Cardiac muscle cell (in vitro differentiated cells and primary cell): ENCODE measurements around the gene XPC. TPM values are rescaled to one million over a fixed set of nuclear protein-coding genes. Genes with fewer than 3 reads are reported as not detected.

Experiments
- DNase-seq, 2 donors: peaks; one replicate each; pipeline versions ENCODE4 v3.0.0 to v3.0.0-alpha.2; 2010 to 2017; ENCODE audit warnings: low read depth in 1 of 2, low spot score in 1 of 2
- H3K27ac ChIP-seq: fragments of 200-600 bp; sonication (generic); 2 replicates; pipeline ENCODE4 v1.5.1; 2016
- H3K27me3 ChIP-seq: fragments of 200-600 bp; sonication (generic); 2 replicates; pipeline ENCODE4 v1.6.0; 2016; ENCODE audit warnings: control low read depth
- H3K36me3 ChIP-seq: fragments of 200-600 bp; sonication (generic); 2 replicates; pipeline ENCODE4 v1.5.1; 2016; ENCODE audit warnings: control low read depth
- H3K4me1 ChIP-seq: fragments of 200-600 bp; sonication (generic); 2 replicates; pipeline ENCODE4 v1.8.1; 2017; ENCODE audit warnings: low read depth, mild to moderate bottlenecking, mixed run types
- H3K4me3 ChIP-seq: fragments of 200-600 bp; sonication (generic); 2 replicates; pipeline ENCODE4 v1.5.1; 2016; ENCODE audit warnings: mild to moderate bottlenecking
- H3K9me3 ChIP-seq: fragments of 200-600 bp; sonication (generic); 2 replicates; pipeline ENCODE4 v1.5.1; 2017; ENCODE audit warnings: low read depth, mild to moderate bottlenecking, control low read depth
- CTCF ChIP-seq: IDR thresholded peaks from 2 replicates; pipeline ENCODE4 v1.5.1; 2012; ENCODE audit warnings: low read depth, mild to moderate bottlenecking, low read length
- polyA plus RNA-seq: library from polyadenylated mRNA; unstranded; fragments of >200 nt; fragmentation: Nextera tagmentation; extraction: Ambion mirVana; gene quantifications from 2 replicates; pipeline ENCODE4 v1.2.1, GENCODE V29; 2016
- total RNA-seq: library from RNA; depleted of rRNA; stranded (reverse); fragments of >200 nt; gene quantifications from 2 replicates; pipeline ENCODE4 v1.2.3, GENCODE V29; 2016

Gene XPC
- total and polyA plus RNA-seq, 2 experiments from 2014 or later = 26.6 to 37.7 TPM

GRCh38 chr3:14206548-14207177 is 28.3 kb upstream of the XPC start:
- H3K27me3 ChIP-seq = no peaks in the 10 kb centered on the region
- H3K9me3 ChIP-seq = no peaks in the 10 kb centered on the region
- no peak overlapping the region for H3K27ac ChIP-seq
- no peak for DNase-seq
- peaks cover 15% of the 10 kb centered on the region for H3K4me1 ChIP-seq
- TF ChIP-seq CTCF = no peak
- no peak overlapping the region for H3K4me3 ChIP-seq
- H3K36me3 ChIP-seq = no peaks in the 10 kb centered on the region

GRCh38 chr3:14204515-14205284 is 26.3 kb upstream of the XPC start:
- DNase-seq = peak; percentile 14 to 67
- TF ChIP-seq CTCF = no peak
- peaks cover 15% of the 10 kb centered on the region for H3K4me1 ChIP-seq
- peak overlapping the region; percentile 49 for H3K27ac ChIP-seq
- no peaks in the 10 kb centered on the region for H3K27me3 ChIP-seq
- H3K36me3 ChIP-seq = no peaks in the 10 kb centered on the region
- no peaks in the 10 kb centered on the region for H3K9me3 ChIP-seq
- H3K4me3 ChIP-seq = no peak overlapping the region

DNA sequence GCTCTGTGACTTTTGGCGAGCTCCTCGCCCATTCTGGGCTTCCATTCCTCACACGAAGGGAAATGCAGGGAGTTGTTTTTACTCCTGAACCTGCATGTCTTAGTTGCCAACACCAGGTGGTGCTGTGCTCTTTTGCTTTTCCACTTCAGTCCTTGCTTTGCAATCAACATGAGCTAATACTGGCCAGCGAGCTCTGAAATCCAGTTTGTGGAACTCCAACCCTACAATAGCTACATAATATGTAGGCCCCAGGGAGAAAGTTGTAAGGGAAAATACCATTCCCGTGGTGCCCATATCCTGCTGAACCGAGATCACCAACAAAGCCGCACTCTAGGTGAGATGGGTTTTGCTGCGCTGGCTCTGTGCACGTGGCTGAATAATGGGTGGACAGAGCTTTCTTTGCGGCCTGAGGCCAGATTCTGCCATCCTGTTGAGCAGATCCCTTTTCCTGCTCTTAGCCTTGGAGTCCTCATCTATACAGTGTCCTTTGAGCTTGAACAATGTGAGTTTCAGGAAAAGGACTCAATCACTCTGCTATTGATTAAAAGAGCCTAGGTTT is 25.2 kb upstream of the XPC start:
- Histone ChIP-seq H3K36me3 (peaks cover 5% of the 10 kb centered on the region), H3K27me3 (no peaks in the 10 kb centered on the region), H3K4me1 (peaks cover 15% of the 10 kb centered on the region), H3K9me3 (no peaks in the 10 kb centered on the region), H3K27ac (no peak overlapping the region), H3K4me3 (no peak overlapping the region)
- TF ChIP-seq CTCF = peak; percentile 90
- DNase-seq = peak; percentile 79 to 91

GRCh38 chr3:14202874-14203520 is 24.6 kb upstream of the XPC start:
- Histone ChIP-seq H3K9me3 (no peaks in the 10 kb centered on the region), H3K27ac (no peak overlapping the region), H3K4me1 (peaks cover 15% of the 10 kb centered on the region), H3K27me3 (no peaks in the 10 kb centered on the region), H3K4me3 (no peak overlapping the region), H3K36me3 (peaks cover 10% of the 10 kb centered on the region)
- no peak for DNase-seq
- no peak for TF ChIP-seq CTCF

GRCh38 chr3:14201940-14202684 is 23.7 kb upstream of the XPC start:
- no peak overlapping the region for H3K4me3 ChIP-seq
- TF ChIP-seq CTCF = no peak
- H3K9me3 ChIP-seq = no peaks in the 10 kb centered on the region
- H3K27me3 ChIP-seq = no peaks in the 10 kb centered on the region
- peak in 1 of 2 donors; percentile 11 for DNase-seq
- peaks cover 12% of the 10 kb centered on the region for H3K36me3 ChIP-seq
- no peak overlapping the region for H3K27ac ChIP-seq
- peaks cover 15% of the 10 kb centered on the region for H3K4me1 ChIP-seq
